NCI-H1092 treated with DMSO at 0.1 percent for 48 hours (cell line): ENCODE measurements around the gene MVB12B.

Source experiments
- DNase-seq: peaks from one replicate; lab custom pipeline; 2025; lab: John Stamatoyannopoulos, UW

Gene MVB12B

GRCh38 chr9:126330536-126330935 is 3.9 kb downstream of the MVB12B start:
- no peak for DNase-seq

GRCh38 chr9:126331964-126332748 is 5.5 kb downstream of the MVB12B start:
- no peak for DNase-seq

- DNase-seq: no peak
Observed at GRCh38 chr9:126334721-126335621, 8.3 kb downstream of the MVB12B start.

- no peak for DNase-seq
Observed at GRCh38 chr9:126335837-126336735, 9.5 kb downstream of the MVB12B start.

- DNase-seq: no peak
Observed at GRCh38 chr9:126336736-126337325, 10.2 kb downstream of the MVB12B start.

- no peak for DNase-seq
Observed at GRCh38 chr9:126337729-126338372, 11.2 kb downstream of the MVB12B start.

GRCh38 chr9:126338945-126339344 is 12.3 kb downstream of the MVB12B start:
- DNase-seq: no peak

GRCh38 chr9:126341426-126341825 is 14.8 kb downstream of the MVB12B start:
- DNase-seq: no peak

GRCh38 chr9:126341902-126342301 is 15.3 kb downstream of the MVB12B start:
- DNase-seq: no peak

- DNase-seq: no peak
Observed at GRCh38 chr9:126342621-126343031, 16.0 kb downstream of the MVB12B start.

- DNase-seq: no peak
Observed at GRCh38 chr9:126343271-126343700, 16.7 kb downstream of the MVB12B start.

- DNase-seq: no peak
Observed at GRCh38 chr9:126346031-126346430, 19.4 kb downstream of the MVB12B start.

GRCh38 chr9:126347093-126347492 is 20.5 kb downstream of the MVB12B start:
- DNase-seq: no peak

- no peak for DNase-seq
Observed at GRCh38 chr9:126347911-126348760, 21.5 kb downstream of the MVB12B start.

GRCh38 chr9:126348911-126349550 is 22.4 kb downstream of the MVB12B start:
- no peak for DNase-seq

GRCh38 chr9:126354887-126355770 is 28.5 kb downstream of the MVB12B start:
- DNase-seq: no peak

- DNase-seq: no peak
Observed at GRCh38 chr9:126357074-126357473, 30.4 kb downstream of the MVB12B start.

- no peak for DNase-seq
Observed at GRCh38 chr9:126360073-126360472, 33.4 kb downstream of the MVB12B start.
